GM18520 (cell line): Measurements from ENCODE around the gene DHCR7.
"Not testable (repeated sequence)": the region's sequence is repeated elsewhere in the genome, so short reads cannot be mapped to it uniquely, and the experiment has no call there.

ENCODE experiments used
- ATAC-seq: cut with Tn5 transposase; IDR thresholded peaks from one replicate; pipeline ENCODE4 v1.9.1; 2021; ENCODE audit not compliant: unreplicated experiment

The DHCR7 gene

GRCh38 chr11:71441251-71441650 lies 6.9 kb downstream of the DHCR7 start:
- no peak for ATAC-seq

DNA sequence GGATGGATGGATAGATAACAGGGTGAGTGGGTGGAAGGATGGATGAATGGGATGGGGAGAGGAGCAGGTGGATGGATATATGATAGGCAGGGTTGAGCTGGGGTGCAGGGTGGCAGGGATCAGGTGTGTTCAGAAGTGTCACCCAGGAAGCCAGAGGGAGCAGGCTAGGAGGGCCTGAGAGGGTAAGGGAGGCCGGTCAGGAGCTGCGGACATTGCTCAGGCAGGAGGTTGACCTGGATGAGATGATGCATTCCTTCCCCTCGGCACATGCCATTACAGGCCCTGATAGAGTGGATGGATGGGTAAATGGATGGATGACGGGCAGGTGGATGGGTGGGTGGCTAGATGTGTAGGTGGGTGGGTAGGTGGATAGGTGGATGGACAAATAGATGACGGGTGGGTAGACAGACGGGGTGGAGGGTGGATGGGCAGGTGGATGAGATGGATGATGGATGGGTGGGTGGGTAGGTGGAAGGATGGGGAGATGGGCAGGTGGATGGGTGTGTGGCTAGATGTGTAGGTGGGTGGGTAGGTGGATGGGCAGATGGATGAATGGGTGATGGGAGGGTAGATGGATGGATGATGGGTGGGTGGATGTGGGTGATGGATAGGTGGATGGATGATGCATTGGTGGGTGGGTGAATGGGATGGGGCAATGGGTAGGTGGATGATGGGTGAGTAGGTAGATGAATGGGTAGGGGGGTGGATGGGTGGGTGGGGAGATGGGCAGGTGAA lies 8.0 kb downstream of the DHCR7 start:
- ATAC-seq: no peak

GRCh38 chr11:71438650-71439049 lies 9.5 kb downstream of the DHCR7 start:
- no peak for ATAC-seq

- ATAC-seq: no peak
Observed at GRCh38 chr11:71437879-71438278, 10.3 kb downstream of the DHCR7 start.

DNA sequence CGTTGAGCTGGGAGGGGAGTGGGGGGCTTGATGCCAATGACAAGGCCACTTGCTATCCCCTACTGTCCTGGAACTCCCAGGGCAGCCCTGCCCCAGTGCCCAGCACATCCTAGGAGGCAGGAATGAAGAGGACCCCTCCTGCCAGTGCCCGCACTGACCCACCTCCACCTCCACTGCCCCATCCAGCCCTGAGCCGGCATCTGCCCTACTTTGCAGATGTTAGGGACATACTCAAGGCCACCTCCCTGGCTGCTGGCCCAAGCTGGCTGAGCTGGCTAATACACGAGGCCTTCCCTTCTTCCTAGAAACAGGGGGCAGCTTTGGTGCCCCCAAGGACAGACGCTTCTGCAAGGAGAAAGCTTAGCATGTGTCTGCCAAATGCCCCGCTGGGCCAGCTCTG lies 10.8 kb downstream of the DHCR7 start:
- ATAC-seq: no peak

DNA sequence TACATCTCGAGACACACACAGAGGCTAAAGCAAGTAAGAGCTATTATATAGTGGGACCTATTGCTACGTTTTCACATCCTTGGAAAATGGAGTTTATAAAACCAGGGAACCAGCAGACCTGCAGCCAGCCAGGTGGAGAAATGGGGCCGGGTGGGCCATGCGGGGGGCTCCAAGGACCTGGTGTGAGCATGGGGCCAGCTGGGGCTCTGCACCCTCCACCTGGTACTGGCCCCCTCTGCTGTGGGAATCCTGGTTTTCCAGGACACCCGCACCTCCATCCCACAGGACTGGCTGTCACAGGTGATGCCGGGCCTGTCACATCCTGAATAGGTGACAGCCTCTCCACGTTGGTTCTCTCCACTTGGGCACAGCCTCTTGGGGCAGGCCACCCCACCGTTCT lies 11.3 kb downstream of the DHCR7 start:
- no peak for ATAC-seq

DNA sequence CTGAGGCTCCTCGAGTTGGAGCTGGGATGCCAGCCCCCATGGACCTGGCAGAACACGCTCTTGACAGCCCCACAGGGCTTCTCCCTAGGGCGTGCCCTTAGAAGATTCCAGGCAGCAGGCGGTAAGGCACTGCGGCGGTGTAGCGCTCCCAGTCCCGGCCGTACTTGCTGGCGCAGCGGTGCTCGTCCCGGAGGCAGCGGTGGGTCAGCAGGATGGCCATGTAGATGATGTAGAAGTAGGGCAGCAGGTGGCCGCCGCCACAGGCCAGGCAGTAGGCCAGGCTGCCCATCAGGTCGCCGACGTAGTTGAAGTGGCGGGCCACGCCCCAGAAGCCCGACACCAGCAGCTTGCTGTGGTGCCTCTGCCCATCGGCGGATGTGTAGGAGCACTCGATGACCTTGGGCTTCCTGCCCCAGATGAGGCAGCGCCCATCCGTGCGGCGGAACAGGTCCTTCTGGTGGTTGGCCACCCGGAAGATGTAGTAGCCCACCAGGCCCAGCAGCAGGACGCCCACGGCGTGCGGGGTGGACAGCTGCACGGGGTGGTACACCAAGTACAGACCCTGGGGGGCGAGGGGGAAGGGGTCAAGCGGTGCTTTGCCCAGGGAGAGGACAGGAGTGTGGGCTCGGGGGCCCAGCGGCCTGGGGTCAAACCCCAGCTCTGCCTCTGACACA lies 12.8 kb downstream of the DHCR7 start:
- no peak for ATAC-seq

DNA sequence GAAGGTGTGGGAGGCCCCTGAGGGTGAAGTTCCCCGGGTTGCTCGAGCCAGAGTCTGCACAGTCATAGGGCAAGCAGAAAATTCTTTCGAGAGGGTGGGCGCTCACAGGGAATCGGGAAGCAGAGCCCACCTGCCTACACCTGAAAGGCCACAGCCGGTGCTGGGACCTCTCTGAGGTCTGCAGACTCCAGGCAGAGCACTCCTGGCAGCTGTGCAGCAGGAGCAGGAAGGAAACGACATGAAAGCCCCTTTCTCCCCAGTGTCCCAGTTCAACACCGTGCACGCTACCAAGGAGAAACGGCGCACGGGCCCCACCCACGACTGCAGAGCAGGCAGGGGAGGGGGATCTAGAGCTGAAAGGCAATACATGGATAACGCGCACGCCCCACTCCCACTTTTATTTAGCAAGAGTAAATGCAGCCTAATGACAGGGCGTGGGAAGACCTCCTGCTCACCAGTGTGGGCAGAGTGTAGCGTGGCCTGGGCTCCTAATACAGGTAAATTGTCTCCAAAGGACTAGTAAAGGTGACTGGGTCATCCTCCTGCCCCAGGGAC lies 13.5 kb downstream of the DHCR7 start:
- no peak for ATAC-seq

GRCh38 chr11:71433648-71434450 lies 14.3 kb downstream of the DHCR7 start:
- ATAC-seq: no peak

GRCh38 chr11:71432761-71433647 lies 15.2 kb downstream of the DHCR7 start:
- no peak for ATAC-seq

GRCh38 chr11:71431271-71431670 lies 16.9 kb downstream of the DHCR7 start:
- no peak for ATAC-seq

DNA sequence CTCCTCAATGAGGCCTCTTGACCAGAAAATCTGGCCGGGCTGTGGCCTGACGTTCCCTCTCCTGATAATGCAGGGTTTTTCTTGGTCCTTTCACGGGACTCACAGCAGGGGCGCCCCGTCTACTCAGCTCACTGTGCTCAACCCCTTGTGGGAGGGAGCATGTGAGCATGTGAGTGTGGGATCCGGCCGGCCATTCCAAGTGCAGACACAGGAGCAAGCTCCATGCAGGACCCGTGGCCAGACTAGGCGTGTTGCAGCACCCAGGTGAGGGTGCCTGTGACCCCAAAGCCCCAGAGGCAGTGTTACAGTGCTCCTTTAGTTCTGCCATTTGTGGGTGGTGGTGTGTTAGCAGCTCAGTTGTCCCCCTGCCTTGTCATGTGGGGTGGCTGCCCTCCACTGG lies 18.0 kb downstream of the DHCR7 start:
- no peak for ATAC-seq

DNA sequence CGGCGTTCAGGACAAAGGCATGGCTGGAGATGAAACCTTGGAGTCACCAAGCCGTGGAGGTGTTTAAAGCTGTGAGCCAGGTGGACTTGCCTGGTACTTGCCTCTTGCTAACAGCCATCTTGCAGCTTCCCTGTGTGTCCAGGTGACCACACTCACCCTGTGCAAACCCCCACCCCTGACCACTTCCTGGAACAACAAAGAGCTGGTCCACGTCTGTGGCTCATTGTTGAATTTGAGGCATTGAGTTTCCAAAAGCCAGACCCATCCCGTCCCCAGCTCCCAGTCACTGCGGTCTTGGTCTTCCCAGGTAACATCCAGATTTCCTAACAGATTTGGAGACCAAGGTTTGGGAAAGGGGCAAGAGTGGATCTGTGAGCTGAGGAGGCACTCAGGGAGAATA lies 18.5 kb downstream of the DHCR7 start:
- ATAC-seq: no peak

GRCh38 chr11:71428861-71429435 lies 19.2 kb downstream of the DHCR7 start:
- ATAC-seq: no peak

DNA sequence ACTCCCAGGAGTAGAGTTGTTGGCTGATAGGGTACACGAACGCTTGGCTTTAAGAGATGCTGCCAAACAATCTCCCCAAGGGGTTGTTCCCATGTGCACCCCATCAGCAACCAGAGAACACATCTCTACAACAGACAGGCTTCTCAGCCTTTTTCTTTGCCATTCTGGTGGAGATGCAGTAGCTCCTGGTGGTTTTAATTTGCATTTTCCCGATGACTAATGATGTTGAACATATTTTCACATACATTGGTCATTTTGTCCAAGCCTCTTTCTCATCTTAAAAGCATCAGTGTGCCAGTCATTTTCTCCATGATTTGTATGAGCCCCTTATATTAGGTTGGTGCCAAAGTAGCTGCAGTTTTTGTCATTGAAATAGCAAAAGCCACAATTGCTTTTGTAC lies 21.8 kb downstream of the DHCR7 start:
- no peak for ATAC-seq

DNA sequence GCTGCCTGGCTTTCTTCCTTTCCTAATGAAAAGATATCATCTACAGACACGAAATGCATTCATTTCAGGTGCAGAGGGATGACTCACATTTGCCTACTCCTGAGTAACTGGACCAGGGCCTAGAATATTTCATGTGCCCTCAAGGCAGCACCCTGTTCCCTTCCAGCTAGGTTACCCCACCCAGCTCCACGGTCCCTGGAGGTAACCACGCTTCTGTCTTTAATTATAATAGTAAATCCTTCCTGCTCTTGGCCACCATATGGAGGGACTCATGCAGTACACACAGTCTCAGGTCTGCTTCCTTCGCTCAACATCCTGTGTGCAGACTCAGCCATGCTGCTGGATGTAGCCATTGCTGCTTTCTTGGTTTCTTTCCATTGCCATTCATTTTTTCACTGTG lies 22.3 kb downstream of the DHCR7 start:
- ATAC-seq: no peak

- no peak for ATAC-seq
Observed at GRCh38 chr11:71425409-71425808, 22.8 kb downstream of the DHCR7 start.

GRCh38 chr11:71423181-71423790 lies 24.9 kb downstream of the DHCR7 start:
- no peak for ATAC-seq

DNA sequence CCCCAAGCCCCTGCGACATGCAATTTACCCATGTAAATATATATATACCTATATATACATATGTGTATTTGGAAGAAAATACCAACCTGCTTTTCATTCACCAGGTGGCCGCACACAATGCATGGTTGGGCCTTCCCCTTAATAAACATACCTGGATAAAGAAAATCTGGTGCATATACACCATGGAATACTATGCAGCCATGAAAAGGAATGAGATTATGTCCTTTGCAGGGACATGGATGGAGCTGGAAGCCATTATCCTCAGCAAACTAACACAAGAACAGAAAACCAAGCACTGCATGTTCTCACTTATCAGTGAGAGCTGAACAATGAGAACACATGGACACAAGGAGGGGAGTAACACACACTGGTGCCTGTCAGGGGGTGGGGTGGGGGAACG lies 25.9 kb downstream of the DHCR7 start:
- not testable (repeated sequence) for ATAC-seq

- ATAC-seq: no peak
Observed at GRCh38 chr11:71421392-71421950, 26.7 kb downstream of the DHCR7 start.
